Measurements from ENCODE around the gene PHOX2A.

Gene PHOX2A

DNA sequence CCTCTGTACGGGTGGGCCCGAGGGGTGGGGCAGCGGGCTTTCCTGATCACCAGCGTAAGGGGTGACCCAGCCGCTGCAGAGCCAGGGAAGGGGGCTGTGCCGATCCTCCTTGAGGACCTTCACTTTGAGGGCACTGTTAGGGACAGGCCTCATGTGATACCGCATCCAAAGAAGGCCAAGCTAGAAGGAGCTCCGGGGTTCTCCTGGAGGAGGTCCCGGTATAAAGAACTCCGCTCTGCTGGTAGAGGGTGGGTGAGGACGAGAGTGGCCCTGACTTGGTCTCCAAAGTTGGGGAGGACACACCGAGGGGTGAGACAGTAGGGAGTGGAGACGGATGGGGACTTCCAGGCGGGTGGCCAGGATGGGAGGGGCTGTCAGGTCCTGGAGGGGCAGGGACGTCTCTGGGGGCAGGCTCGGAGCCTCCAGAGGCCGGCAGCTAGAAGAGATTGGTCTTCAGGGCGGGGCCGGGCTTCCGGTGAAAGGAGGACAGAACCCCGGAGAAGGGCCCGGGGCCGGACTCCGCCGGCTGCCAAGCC, 4.6 kb downstream of the PHOX2A start:
- no peak for TF ChIP-seq CTCF (conservative IDR thresholded peaks at IDR 0.05; ENCODE audit: low read length)
- TF ChIP-seq EZH2phosphoT487 (IDR thresholded peaks at IDR 0.05; ENCODE audit: borderline replicate concordance) = no peak
- Histone ChIP-seq H3K9me2 (replicated peaks; ENCODE audit: low read depth, low read length) (no peaks in the 10 kb centered on the region), H3K79me2 (ENCODE audit: insufficient read depth, low read length) (no peaks in the 10 kb centered on the region), H3K36me3 (ENCODE audit: insufficient read depth, low read length) (peaks cover 31% of the 10 kb centered on the region; the same call in 1 of the 2 replicates), H3F3A (ENCODE audit: low read depth) (peaks cover 3% of the 10 kb centered on the region), H3K4me1 (ENCODE audit: insufficient read depth, low read length, poor library complexity, severe bottlenecking) (no peaks in the 10 kb centered on the region), H3K27me3 (ENCODE audit: insufficient read depth, low read length, poor library complexity, severe bottlenecking) (no peaks in the 10 kb centered on the region), H2AFZ (ENCODE audit: low read length) (no peak overlapping the region), H4K20me1 (ENCODE audit: insufficient read depth, low read length, poor library complexity, severe bottlenecking) (no peaks in the 10 kb centered on the region), H3K4me2 (ENCODE audit: low read depth, low read length, poor library complexity, severe bottlenecking) (no peak overlapping the region), H3K4me3 (ENCODE audit: low read length, poor library complexity, severe bottlenecking) (no peak overlapping the region), H3K9ac (ENCODE audit: low read depth, low read length, poor library complexity, severe bottlenecking) (no peak overlapping the region), H3K9me3 (ENCODE audit: insufficient read depth, low read depth, low read length) (no peaks in the 10 kb centered on the region)

DNA sequence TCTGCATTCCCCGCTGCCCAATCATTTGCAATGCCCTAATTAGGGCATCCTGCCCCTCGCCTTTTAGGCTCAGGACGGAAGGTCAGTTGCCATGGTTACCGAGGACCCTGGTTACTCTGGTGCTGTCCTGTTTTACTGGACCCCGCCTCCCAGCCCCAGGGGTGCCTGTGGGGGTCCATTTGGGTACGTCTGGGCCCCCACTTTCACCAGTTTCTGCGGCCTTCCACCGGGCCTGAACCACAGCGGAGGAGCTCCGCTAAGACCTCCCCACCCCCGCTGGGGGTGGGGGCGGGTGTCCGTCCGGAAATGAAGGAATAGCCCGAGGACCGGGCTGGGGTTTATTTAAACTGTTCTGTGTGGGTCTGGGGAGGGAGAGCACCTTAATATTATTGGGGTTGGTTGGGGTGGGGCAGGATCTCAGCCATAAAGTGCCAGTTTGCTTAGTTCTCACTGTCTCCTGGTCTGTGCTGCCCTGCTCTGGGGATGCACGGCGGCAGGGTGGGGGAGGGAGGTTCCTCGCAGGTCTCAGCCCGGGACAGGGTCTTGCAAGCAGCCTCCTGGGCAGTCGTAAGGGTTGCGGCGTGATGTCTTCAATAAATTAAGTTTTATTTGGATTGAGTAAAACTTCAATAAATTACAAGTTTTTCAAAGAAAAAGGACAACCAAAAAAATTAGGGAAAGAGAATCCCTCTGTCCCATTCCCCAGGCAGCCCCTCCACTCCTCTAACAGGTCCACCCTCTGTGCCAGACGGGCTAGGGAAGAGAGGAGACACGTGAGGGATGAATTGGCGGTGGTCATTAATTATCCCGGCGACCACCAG, 5.3 kb downstream of the PHOX2A start:
- Histone ChIP-seq H3K4me2 (ENCODE audit: low read depth, low read length, poor library complexity, severe bottlenecking) (no peak overlapping the region), H2AFZ (ENCODE audit: low read length) (no peak overlapping the region), H3K9me2 (replicated peaks; ENCODE audit: low read depth, low read length) (no peaks in the 10 kb centered on the region), H3K9me3 (ENCODE audit: insufficient read depth, low read depth, low read length) (no peaks in the 10 kb centered on the region), H3K36me3 (ENCODE audit: insufficient read depth, low read length) (peaks cover 34% of the 10 kb centered on the region; the same call in 1 of the 2 replicates), H3F3A (ENCODE audit: low read depth) (peaks cover 3% of the 10 kb centered on the region), H3K9ac (ENCODE audit: low read depth, low read length, poor library complexity, severe bottlenecking) (no peak overlapping the region), H3K79me2 (ENCODE audit: insufficient read depth, low read length) (no peaks in the 10 kb centered on the region), H4K20me1 (ENCODE audit: insufficient read depth, low read length, poor library complexity, severe bottlenecking) (no peaks in the 10 kb centered on the region), H3K27me3 (ENCODE audit: insufficient read depth, low read length, poor library complexity, severe bottlenecking) (no peaks in the 10 kb centered on the region), H3K4me3 (ENCODE audit: low read length, poor library complexity, severe bottlenecking) (no peak overlapping the region), H3K4me1 (ENCODE audit: insufficient read depth, low read length, poor library complexity, severe bottlenecking) (no peaks in the 10 kb centered on the region)
- TF ChIP-seq CTCF (conservative IDR thresholded peaks at IDR 0.05; ENCODE audit: low read length) (no peak), EZH2phosphoT487 (IDR thresholded peaks at IDR 0.05; ENCODE audit: borderline replicate concordance) (no peak)

- H3K27me3 ChIP-seq (ENCODE audit: insufficient read depth, low read length, poor library complexity, severe bottlenecking) = no peaks in the 10 kb centered on the region
- no peaks in the 10 kb centered on the region for H3K79me2 ChIP-seq (ENCODE audit: insufficient read depth, low read length)
- no peaks in the 10 kb centered on the region for H4K20me1 ChIP-seq (ENCODE audit: insufficient read depth, low read length, poor library complexity, severe bottlenecking)
- no peaks in the 10 kb centered on the region for H3K9me2 ChIP-seq (replicated peaks; ENCODE audit: low read depth, low read length)
- H3K36me3 ChIP-seq (ENCODE audit: insufficient read depth, low read length) = peaks cover 40% of the 10 kb centered on the region; the same call in 1 of the 2 replicates
- H3K4me3 ChIP-seq (ENCODE audit: low read length, poor library complexity, severe bottlenecking) = no peak overlapping the region
- peaks cover 3% of the 10 kb centered on the region for H3F3A ChIP-seq (ENCODE audit: low read depth)
- no peak overlapping the region for H3K4me2 ChIP-seq (ENCODE audit: low read depth, low read length, poor library complexity, severe bottlenecking)
- no peak overlapping the region for H3K9ac ChIP-seq (ENCODE audit: low read depth, low read length, poor library complexity, severe bottlenecking)
- TF ChIP-seq CTCF (conservative IDR thresholded peaks at IDR 0.05; ENCODE audit: low read length) (peak; percentile 71), EZH2phosphoT487 (IDR thresholded peaks at IDR 0.05; ENCODE audit: borderline replicate concordance) (no peak)
- no peaks in the 10 kb centered on the region for H3K4me1 ChIP-seq (ENCODE audit: insufficient read depth, low read length, poor library complexity, severe bottlenecking)
- no peaks in the 10 kb centered on the region for H3K9me3 ChIP-seq (ENCODE audit: insufficient read depth, low read depth, low read length)
- no peak overlapping the region for H2AFZ ChIP-seq (ENCODE audit: low read length)
Measured at GRCh38 chr11:72238040-72238450, 5.9 kb downstream of the PHOX2A start.

All from Loucy (cell line).